ENCODE measurements around the gene LCTL. TPM values are rescaled to one million over a fixed set of nuclear protein-coding genes. Genes with fewer than 3 reads are reported as not detected.

The LCTL gene
- total and polyA plus RNA-seq, 2 of the 8 experiments (the other 6 are each of a cell fraction or from before 2014, with no cell fraction given) = 5.5 to 6.2 TPM

- Histone ChIP-seq H3K79me2 (ENCODE audit: control insufficient read depth in 1 of 2, insufficient read depth in 2 of 2, low read length in 2 of 2) (no peaks in the 10 kb centered on the region), H3K14ac (ENCODE audit: insufficient read length) (no peak overlapping the region), H3K79me1 (ENCODE audit: low read depth, low read length) (no peaks in the 10 kb centered on the region), H2BK15ac (ENCODE audit: low read length) (no peak overlapping the region), H2AK5ac (ENCODE audit: low read depth, low read length) (no peak overlapping the region), H3K4me3 (ENCODE audit: extremely low read depth in 1 of 4, insufficient read depth in 2 of 4, low read depth in 3 of 4, low read length in 4 of 4) (no peak overlapping the region), H3K18ac (ENCODE audit: extremely low read depth, low read length) (no peak overlapping the region), H3K23ac (ENCODE audit: insufficient read length) (no peak overlapping the region), H2AFZ (ENCODE audit: low read length) (no peak overlapping the region), H3K56ac (replicated peaks; ENCODE audit: insufficient read length, low read depth, low read length) (no peak overlapping the region), H2BK5ac (ENCODE audit: low read depth, low read length) (no peak overlapping the region), H3K4ac (replicated peaks; ENCODE audit: insufficient read length, low read depth, low read length) (no peak overlapping the region), H3K36me3 (ENCODE audit: control insufficient read depth in 2 of 4, insufficient read depth in 4 of 4, low read length in 3 of 4) (no peaks in the 10 kb centered on the region), H4K91ac (replicated peaks; ENCODE audit: insufficient read length, low read length) (no peak overlapping the region), H2BK20ac (ENCODE audit: low read length) (no peak overlapping the region), H3K27ac (ENCODE audit: low read depth, low read length) (no peak overlapping the region), H3K9ac (replicated peaks in 1 of 4; ENCODE audit: extremely low read depth in 1 of 4, low read depth in 3 of 4, low read length in 3 of 4) (no peak overlapping the region), H2BK120ac (replicated peaks; ENCODE audit: low read depth, low read length) (no peak overlapping the region), H4K8ac (ENCODE audit: extremely low read depth, insufficient read depth, low read length) (no peak overlapping the region), H3K4me2 (ENCODE audit: insufficient read depth in 1 of 2, low read depth in 2 of 2, low read length in 2 of 2) (no peak overlapping the region), H3K4me1 (replicated peaks in 1 of 4; ENCODE audit: control insufficient read depth in 3 of 4, insufficient read depth in 4 of 4, low read length in 3 of 4) (no peaks in the 10 kb centered on the region), H3K27me3 (replicated peaks in 1 of 4; ENCODE audit: control insufficient read depth in 3 of 4, extremely low read depth in 1 of 4, insufficient read depth in 3 of 4, low read length in 3 of 4) (no peaks in the 10 kb centered on the region), H3K9me3 (ENCODE audit: insufficient read depth in 2 of 2, low read depth in 1 of 2, low read length in 1 of 2) (no peaks in the 10 kb centered on the region), H4K20me1 (replicated peaks in 1 of 2; ENCODE audit: control insufficient read depth in 1 of 2, insufficient read depth in 2 of 2, low read length in 2 of 2) (no peaks in the 10 kb centered on the region), H4K5ac (ENCODE audit: insufficient read length, low read depth, low read length) (no peak overlapping the region), H3K23me2 (ENCODE audit: low read depth, low read length) (no peaks in the 10 kb centered on the region; the same call in 1 of the 2 replicates), H2BK12ac (ENCODE audit: low read depth, low read length) (no peak overlapping the region)
- CTCF ChIA-PET (ENCODE audit: partially characterized antibody) = interaction anchor here (0.7 to 4.4 kb wide), 5 partner anchors 10 to 254 kb away, joined by 3 to 24 read pairs (median 4); no protein-coding TSS in a partner anchor
- DNase-seq (ENCODE audit: low read depth in 1 of 2, low spot score in 2 of 2) = no peak
- no peak for FAIRE-seq
- TF ChIP-seq CHD1 (IDR thresholded peaks at IDR 0.05; ENCODE audit: low read depth, low read length) (no peak), RAD21 (IDR thresholded peaks at IDR 0.05 in 1 of 2, conservative IDR thresholded peaks at IDR 0.05 in 1 of 2; ENCODE audit: low read depth in 2 of 2, low read length in 2 of 2) (no peak), GABPA (IDR thresholded peaks at IDR 0.05; ENCODE audit: borderline replicate concordance, insufficient read depth, low read length) (no peak), EZH2 (IDR thresholded peaks at IDR 0.05; ENCODE audit: low read depth, low read length, severe bottlenecking) (no peak), TBP (IDR thresholded peaks at IDR 0.05; ENCODE audit: low read depth, low read length) (no peak), SIX5 (IDR thresholded peaks at IDR 0.05; ENCODE audit: low read depth, low read length) (no peak)
- POLR2A ChIA-PET (ENCODE audit: partially characterized antibody) = interaction anchor here (1.0 to 1.5 kb wide), 2 partner anchors 93 to 104 kb away, joined by 3 read pairs; partner anchors contain the start of genes RPL4, SMAD6 and ZWILCH
- 92% methylated on average over 13 of the region's 14 CpGs; no CpG with 5 or more reads in 1 of the 2 experiments for WGBS, 2 experiments (ENCODE audit: extremely low coverage in 1 of 2, insufficient coverage in 1 of 2, insufficient read length in 1 of 2, insufficient replicate concordance in 2 of 2, low coverage in 1 of 2, low lambda C conversion rate in 2 of 2, missing lambda C conversion rate in 1 of 2)
These were observed 32.5 kb upstream of the LCTL start for GRCh38 chr15:66598095-66598815.

Data from H1 (cell line).